CD4-positive, alpha-beta T cell (primary cell): ENCODE results near the gene PGS1. TPM values are rescaled to one million over a fixed set of nuclear protein-coding genes. Genes with fewer than 3 reads are reported as not detected.
A peak's percentile ranks its signal among the peaks of the same experiment; 100 is the strongest.

Source experiments
- ATAC-seq: fragments of 200-7000 bp; cut with Tn5 transposase; one replicate; pipeline ENCODE4 v1.10.0; 2022; ENCODE audit warnings: mild to moderate bottlenecking; ENCODE audit not compliant: poor library complexity
- CTCF ChIA-PET: fragments of 350-600 bp; sonication (Branson Sonifier 250); formaldehyde crosslinking; loops from one replicate; lab custom pipeline; 2021; ENCODE audit warnings: antibody characterized with exemption, inconsistent platforms; lab: Charles Lee
- POLR2A ChIA-PET: fragments of 350-600 bp; sonication (Branson Sonifier 250); formaldehyde crosslinking; loops from one replicate; lab custom pipeline; 2021; ENCODE audit warnings: antibody characterized with exemption, inconsistent platforms; lab: Charles Lee
- DNase-seq, 14 experiments: peaks; one replicate each; pipeline ENCODE4 v3.0.0-alpha.2; 2013 to 2020; ENCODE audit warnings: mixed read lengths in 2 of 14
- H3K27ac ChIP-seq, 2 donors: one replicate each; pipeline versions ENCODE4 v1.5.1 to v1.7.0; 2013; ENCODE audit warnings: low read length in 2 of 2, low read depth in 1 of 2, mild to moderate bottlenecking in 1 of 2
- H3K27me3 ChIP-seq, 2 experiments: 1 replicate in 1 of 2; 2 replicates in 1 of 2; pipeline versions ENCODE4 v1.6.1 to v1.7.0; 2013; ENCODE audit warnings: low read length in 2 of 2, control low read depth in 1 of 2, mild to moderate bottlenecking in 1 of 2, moderate library complexity in 1 of 2; ENCODE audit not compliant: insufficient read depth in 2 of 2, control insufficient read depth in 1 of 2
- H3K36me3 ChIP-seq: one replicate; pipeline ENCODE4 v1.6.1; 2013; ENCODE audit warnings: low read length, control low read depth; ENCODE audit not compliant: insufficient read depth
- H3K4me1 ChIP-seq: one replicate; pipeline ENCODE4 v1.6.1; 2013; ENCODE audit warnings: low read length, control low read depth; ENCODE audit not compliant: insufficient read depth
- H3K4me3 ChIP-seq: one replicate; pipeline ENCODE4 v1.5.1; 2013; ENCODE audit warnings: mild to moderate bottlenecking, low read length, moderate library complexity
- H3K9me3 ChIP-seq, 2 experiments: 1 replicate in 1 of 2; 2 replicates in 1 of 2; pipeline versions ENCODE4 v1.6.1 to v1.7.0; 2013; ENCODE audit warnings: low read length in 2 of 2, mild to moderate bottlenecking in 2 of 2, control low read depth in 1 of 2, moderate library complexity in 1 of 2; ENCODE audit not compliant: control insufficient read depth in 1 of 2, insufficient read depth in 1 of 2
- H3K27ac Mint-ChIP-seq: one replicate; pipeline ENCODE4 v1.8.0; 2020; ENCODE audit warnings: mixed read lengths
- H3K27me3 Mint-ChIP-seq: one replicate; pipeline ENCODE4 v1.8.0; 2021; ENCODE audit warnings: mixed read lengths
- H3K36me3 Mint-ChIP-seq: one replicate; pipeline ENCODE4 v1.8.0; 2021; ENCODE audit warnings: low read depth, mixed read lengths
- H3K4me1 Mint-ChIP-seq: one replicate; pipeline ENCODE4 v1.8.0; 2021; ENCODE audit warnings: low read depth, mixed read lengths
- H3K4me3 Mint-ChIP-seq: one replicate; pipeline ENCODE4 v1.8.0; 2020; ENCODE audit warnings: mild to moderate bottlenecking, mixed read lengths
- H3K9me3 Mint-ChIP-seq: one replicate; pipeline ENCODE4 v1.8.0; 2020; ENCODE audit warnings: mixed read lengths
- intact Hi-C, 2 experiments: fragments of 100-400 bp; cut with DNase I in 1 of 2; cut with micrococcal nuclease in 1 of 2; formaldehyde crosslinking; loops; one replicate each; pipeline versions ENCODE4 v1.15.1 to v1.9.0; 2023 to 2025; cut with DNase I, micrococcal nuclease
- total RNA-seq, 174 experiments: library from RNA in 2 of 174; stranded (reverse) in 2 of 174; gene quantifications; one replicate each; pipeline ENCODE4 v1.2.3 and lab custom pipeline; 2021 to 2026
- TF ChIP-seq, protein P1 (sequence below): fragments of 200-600 bp; IDR thresholded peaks from one replicate; pipeline ENCODE4 v1.8.0; 2022; ENCODE audit warnings: antibody characterized with exemption, mild to moderate bottlenecking

PGS1 gene
- total RNA-seq, 2 experiments from 2014 or later, result 40.9 to 45.3 TPM

GRCh38 chr17:78391843-78392242 lies 13.4 kb downstream of the PGS1 start:
- ChIA-PET CTCF (no interaction called here), POLR2A (no interaction called here)
- Mint-ChIP-seq H3K27ac (peak overlapping the region; percentile 78), H3K36me3 (peaks cover 45% of the 10 kb centered on the region), H3K27me3 (no peaks in the 10 kb centered on the region), H3K9me3 (no peaks in the 10 kb centered on the region), H3K4me1 (peaks cover 48% of the 10 kb centered on the region), H3K4me3 (no peak overlapping the region)
- no peak for ATAC-seq
- H3K36me3 ChIP-seq, result peaks cover 54% of the 10 kb centered on the region
- H3K9me3 ChIP-seq, result no peaks in the 10 kb centered on the region
- no peaks in the 10 kb centered on the region for H3K27me3 ChIP-seq
- no peak for DNase-seq
- no peak overlapping the region for H3K27ac ChIP-seq
- peaks cover 35% of the 10 kb centered on the region for H3K4me1 ChIP-seq
- TF ChIP-seq, protein P1, sequence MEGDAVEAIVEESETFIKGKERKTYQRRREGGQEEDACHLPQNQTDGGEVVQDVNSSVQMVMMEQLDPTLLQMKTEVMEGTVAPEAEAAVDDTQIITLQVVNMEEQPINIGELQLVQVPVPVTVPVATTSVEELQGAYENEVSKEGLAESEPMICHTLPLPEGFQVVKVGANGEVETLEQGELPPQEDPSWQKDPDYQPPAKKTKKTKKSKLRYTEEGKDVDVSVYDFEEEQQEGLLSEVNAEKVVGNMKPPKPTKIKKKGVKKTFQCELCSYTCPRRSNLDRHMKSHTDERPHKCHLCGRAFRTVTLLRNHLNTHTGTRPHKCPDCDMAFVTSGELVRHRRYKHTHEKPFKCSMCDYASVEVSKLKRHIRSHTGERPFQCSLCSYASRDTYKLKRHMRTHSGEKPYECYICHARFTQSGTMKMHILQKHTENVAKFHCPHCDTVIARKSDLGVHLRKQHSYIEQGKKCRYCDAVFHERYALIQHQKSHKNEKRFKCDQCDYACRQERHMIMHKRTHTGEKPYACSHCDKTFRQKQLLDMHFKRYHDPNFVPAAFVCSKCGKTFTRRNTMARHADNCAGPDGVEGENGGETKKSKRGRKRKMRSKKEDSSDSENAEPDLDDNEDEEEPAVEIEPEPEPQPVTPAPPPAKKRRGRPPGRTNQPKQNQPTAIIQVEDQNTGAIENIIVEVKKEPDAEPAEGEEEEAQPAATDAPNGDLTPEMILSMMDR, result no peak
- H3K4me3 ChIP-seq, result no peak overlapping the region
- intact Hi-C loops, result no loop called here

DNA sequence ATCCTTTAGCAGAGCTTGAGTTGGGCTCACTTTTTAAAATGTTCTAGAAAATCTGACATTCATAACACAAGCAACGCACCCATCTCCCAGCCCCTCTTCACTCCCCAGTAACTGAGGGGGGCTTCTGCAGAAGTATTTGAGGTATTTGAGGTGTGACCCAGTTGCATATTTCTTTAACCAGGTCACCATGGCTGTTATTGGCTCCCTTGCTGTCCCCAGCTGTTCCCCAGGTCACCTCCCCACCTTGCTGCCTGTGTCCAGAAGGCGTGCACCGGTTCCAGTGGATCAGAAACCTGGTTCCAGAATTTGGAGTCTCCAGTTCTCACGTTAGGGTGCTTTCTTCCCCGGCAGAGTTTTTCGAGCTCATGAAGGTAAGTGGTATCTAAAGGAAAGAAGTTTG lies 13.8 kb downstream of the PGS1 start:
- no peak overlapping the region for H3K27ac ChIP-seq
- POLR2A ChIA-PET, result no interaction called here
- no peak overlapping the region for H3K4me3 Mint-ChIP-seq
- CTCF ChIA-PET, result interaction anchor here (0.7 kb wide), 1 partner anchor 347 kb away, joined by 3 read pairs; no protein-coding TSS in a partner anchor
- intact Hi-C loops, result no loop called here
- no peak for DNase-seq
- no peak overlapping the region for H3K27ac Mint-ChIP-seq
- no peaks in the 10 kb centered on the region for H3K9me3 ChIP-seq
- H3K4me1 Mint-ChIP-seq, result peaks cover 46% of the 10 kb centered on the region
- no peak for ATAC-seq
- no peaks in the 10 kb centered on the region for H3K27me3 ChIP-seq
- H3K27me3 Mint-ChIP-seq, result no peaks in the 10 kb centered on the region
- TF ChIP-seq, protein P1, result no peak
- peaks cover 30% of the 10 kb centered on the region for H3K4me1 ChIP-seq
- H3K9me3 Mint-ChIP-seq, result no peaks in the 10 kb centered on the region
- H3K4me3 ChIP-seq, result no peak overlapping the region
- peaks cover 58% of the 10 kb centered on the region for H3K36me3 ChIP-seq
- H3K36me3 Mint-ChIP-seq, result peaks cover 49% of the 10 kb centered on the region

DNA sequence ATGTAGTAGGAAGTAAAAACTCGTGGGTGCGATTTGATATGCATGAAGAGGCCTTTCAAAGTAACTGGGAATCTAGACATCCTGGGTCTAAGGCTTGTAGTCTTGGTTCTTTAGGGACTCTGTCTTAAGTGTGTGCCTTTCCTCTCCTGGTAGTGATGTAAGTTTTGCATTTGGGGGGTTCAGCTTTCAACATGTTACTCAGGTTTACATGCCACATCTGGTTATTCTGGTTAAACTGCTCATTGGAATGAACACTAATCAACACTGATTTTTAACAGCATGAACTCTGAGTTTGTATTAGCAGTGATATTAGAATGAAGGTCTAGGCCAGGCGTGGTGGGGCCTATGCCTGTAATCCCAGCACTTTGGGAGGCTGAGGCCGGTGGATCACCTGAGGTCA lies 15.1 kb downstream of the PGS1 start:
- TF ChIP-seq, protein P1, result no peak
- Mint-ChIP-seq H3K27ac (peak overlapping the region; percentile 55), H3K9me3 (no peaks in the 10 kb centered on the region), H3K4me3 (no peak overlapping the region), H3K36me3 (peaks cover 61% of the 10 kb centered on the region), H3K27me3 (no peaks in the 10 kb centered on the region), H3K4me1 (peaks cover 35% of the 10 kb centered on the region)
- ChIA-PET POLR2A (no interaction called here), CTCF (interaction anchor here (0.7 kb wide), 1 partner anchor 255 kb away, joined by 3 read pairs; no protein-coding TSS in a partner anchor)
- ATAC-seq, result no peak
- DNase-seq, result no peak
- peaks cover 18% of the 10 kb centered on the region for H3K4me1 ChIP-seq
- H3K27me3 ChIP-seq, result no peaks in the 10 kb centered on the region
- intact Hi-C loops, result no loop called here
- no peaks in the 10 kb centered on the region for H3K9me3 ChIP-seq
- H3K27ac ChIP-seq, result no peak overlapping the region
- no peak overlapping the region for H3K4me3 ChIP-seq
- H3K36me3 ChIP-seq, result peaks cover 71% of the 10 kb centered on the region
